Uterus (tissue), 2 donors: ENCODE measurements around the gene DNAH10.

Experiments used
- CTCF ChIP-seq, 4 experiments: fragments of 200-600 bp in 2 of 4; fragments of 450-650 bp in 2 of 4; sonication (generic) in 2 of 4; IDR thresholded peaks; one replicate each; pipeline ENCODE4 v1.5.1; 2016 to 2019; ENCODE audit warnings: antibody characterized with exemption in 4 of 4, mild to moderate bottlenecking in 2 of 4, moderate library complexity in 1 of 4
- POLR2A ChIP-seq, 2 donors: fragments of 450-650 bp; IDR thresholded peaks; one replicate each; pipeline ENCODE4 v1.6.1; 2016; ENCODE audit warnings: antibody characterized with exemption in 2 of 2, mild to moderate bottlenecking in 1 of 2, moderate library complexity in 1 of 2

- TF ChIP-seq CTCF (IDR thresholded peaks at IDR 0.05) (no peak), POLR2A (IDR thresholded peaks at IDR 0.05) (no peak)
These were observed 178.5 kb downstream of the DNAH10 start for GRCh38 chr12:123940627-123940966.
